GM12878 (cell line): ENCODE data around the gene MMP20. TPM values are rescaled to one million over a fixed set of nuclear protein-coding genes. Genes with fewer than 3 reads are reported as not detected.
A peak's percentile ranks its signal among the peaks of the same experiment; 100 is the strongest.

Experiments used
- ATAC-seq: fragments of 200-7000 bp; cut with Tn5 transposase; 3 replicates; pipeline ENCODE4 v1.9.1; 2020; ENCODE audit warnings: mild to moderate bottlenecking, moderate library complexity
- BruUV-seq: library from RNA; stranded (reverse); fragments of 400-500 nt; replicated peaks from 2 replicates; lab custom pipeline; 2021; lab: Mats Ljungman, UMichigan
- CTCF ChIA-PET: fragments of 300-600 bp; sonication (Branson Sonifier 250); formaldehyde crosslinking; extraction: SDS; loops from one replicate; lab custom pipeline; 2021; ENCODE audit warnings: inconsistent platforms; lab: Yijun Ruan, JAX
- POLR2A ChIA-PET: fragments of 350-600 bp; formaldehyde crosslinking; extraction: SDS; loops from one replicate; lab custom pipeline; 2021; ENCODE audit warnings: inconsistent platforms; lab: Charles Lee
- RAD21 ChIA-PET: fragments of 300-600 bp; sonication (Branson Sonifier 250); formaldehyde crosslinking; loops from one replicate; lab custom pipeline; 2023; ENCODE audit warnings: antibody characterized with exemption; ENCODE audit not compliant: unreplicated experiment; lab: Charles Lee
- SMC1A ChIA-PET: fragments of 300-600 bp; sonication (Branson Sonifier 250); formaldehyde crosslinking; loops from one replicate; lab custom pipeline; 2023; ENCODE audit not compliant: unreplicated experiment, uncharacterized antibody; lab: Charles Lee
- DNase-seq: peaks from one replicate; pipeline ENCODE4 v3.0.0-alpha.2; 2011; ENCODE audit warnings: low read depth, low spot score
- FAIRE-seq: peaks from 3 replicates; lab custom pipeline; 2011; peaks lifted over from hg19 to GRCh38; lab: Jason Lieb, UNC
- H2AFZ ChIP-seq: 2 replicates; pipeline ENCODE4 v1.6.0; 2011; ENCODE audit warnings: low read depth, low read length, control low read depth; ENCODE audit not compliant: control insufficient read depth
- H3K27ac ChIP-seq: 2 replicates; pipeline ENCODE4 v1.5.1; 2011; ENCODE audit warnings: control low read depth; ENCODE audit not compliant: control insufficient read depth, insufficient read depth
- H3K27me3 ChIP-seq, 2 experiments: replicated peaks in 1 of 2; 2 replicates each; pipeline versions ENCODE4 v1.6.0 to v1.6.1; 2011; ENCODE audit warnings: low read length in 1 of 2; ENCODE audit not compliant: control insufficient read depth in 2 of 2, insufficient read depth in 2 of 2
- H3K36me3 ChIP-seq, 2 experiments: 2 replicates each; pipeline ENCODE4 v1.5.1; 2011; ENCODE audit warnings: low read length in 1 of 2; ENCODE audit not compliant: control insufficient read depth in 2 of 2, insufficient read depth in 2 of 2
- H3K4me1 ChIP-seq: 2 replicates; pipeline ENCODE4 v1.6.1; 2011; ENCODE audit warnings: mild to moderate bottlenecking, low read length, moderate library complexity, mixed read lengths; ENCODE audit not compliant: control insufficient read depth, insufficient read depth
- H3K4me2 ChIP-seq: 2 replicates; pipeline ENCODE4 v1.6.0; 2011; ENCODE audit warnings: control low read depth; ENCODE audit not compliant: control insufficient read depth, insufficient read depth
- H3K4me3 ChIP-seq: fragments of 200-600 bp; sonication (generic); 2 replicates; pipeline ENCODE4 v1.5.1; 2016
- H3K79me2 ChIP-seq: 2 replicates; pipeline ENCODE4 v1.6.0; 2011; ENCODE audit warnings: low read length; ENCODE audit not compliant: control insufficient read depth, insufficient read depth
- H3K9ac ChIP-seq: 2 replicates; pipeline ENCODE4 v1.8.0; 2011; ENCODE audit warnings: low read length, control low read depth, mixed read lengths; ENCODE audit not compliant: control insufficient read depth, insufficient read depth
- H3K9me3 ChIP-seq: replicated peaks from 3 replicates; pipeline ENCODE4 v1.5.1; 2011; ENCODE audit warnings: mild to moderate bottlenecking, low read length; ENCODE audit not compliant: control insufficient read depth, insufficient read depth
- H4K20me1 ChIP-seq: 2 replicates; pipeline ENCODE4 v1.6.0; 2011; ENCODE audit not compliant: control insufficient read depth, insufficient read depth
- BHLHE40 ChIP-seq, 2 experiments: fragments of 450-650 bp in 1 of 2; IDR thresholded peaks; 2 replicates each; pipeline ENCODE4 v1.6.1; 2011 to 2017; ENCODE audit warnings: low read depth in 2 of 2, borderline replicate concordance in 1 of 2, improper control_type of control experiment in 1 of 2, low read length in 1 of 2, mild to moderate bottlenecking in 1 of 2
- IKZF2 ChIP-seq, 2 experiments: fragments of 450-650 bp; IDR thresholded peaks; 2 replicates each; pipeline ENCODE4 v1.6.1; 2017; ENCODE audit warnings: mild to moderate bottlenecking in 2 of 2, moderate library complexity in 2 of 2
- MLLT1 ChIP-seq: fragments of 450-650 bp; IDR thresholded peaks from 2 replicates; pipeline ENCODE4 v1.6.1; 2016; ENCODE audit warnings: mild to moderate bottlenecking
- MTA2 ChIP-seq: fragments of 450-650 bp; IDR thresholded peaks from 2 replicates; pipeline ENCODE4 v1.6.1; 2016; ENCODE audit warnings: low read depth, mild to moderate bottlenecking, moderate library complexity
- NBN ChIP-seq: fragments of 450-650 bp; IDR thresholded peaks from 2 replicates; pipeline ENCODE4 v1.6.1; 2016
- PKNOX1 ChIP-seq: fragments of 450-650 bp; IDR thresholded peaks from 2 replicates; pipeline ENCODE4 v1.6.1; 2016; ENCODE audit warnings: mild to moderate bottlenecking
- RELA ChIP-seq: fragments of 450-650 bp; IDR thresholded peaks from 2 replicates; pipeline ENCODE4 v1.8.0; 2014; ENCODE audit warnings: borderline replicate concordance; ENCODE audit not compliant: partially characterized antibody
- SMAD1 ChIP-seq: fragments of 450-650 bp; IDR thresholded peaks from 2 replicates; pipeline ENCODE4 v1.6.1; 2018; ENCODE audit warnings: mild to moderate bottlenecking, low read depth; ENCODE audit not compliant: partially characterized antibody
- WGBS: methylation state at CpG from one replicate; pipeline ENCODE4 v1.1.6; 2016; ENCODE audit warnings: low lambda C conversion rate; ENCODE audit not compliant: insufficient replicate concordance, insufficient coverage; ENCODE audit errors: missing lambda C conversion rate; 5-methylcytosine and 5-hydroxymethylcytosine counted together
- in situ Hi-C: fragments of 300-500 bp; cut with MboI; formaldehyde crosslinking; loops from 9 replicates; pipeline ENCODE4 v1.14.3; 2018; ENCODE audit warnings: mixed read lengths
- intact Hi-C: fragments of 100-400 bp; cut with micrococcal nuclease; formaldehyde crosslinking; loops from one replicate; pipeline ENCODE4 v1.14.2; 2022; ENCODE audit not compliant: unreplicated experiment
- polyA plus RNA-seq, 11 experiments: library from polyadenylated mRNA; depleted of rRNA in 4 of 11; unstranded in 6 of 11; stranded (reverse) in 5 of 11; fragments of >200 nt; fragmentation: Nextera tagmentation in 4 of 11; fragmentation: Illumina TruSeq in 1 of 11; extraction: Ambion mirVana in 4 of 11; extraction: Trizol in 1 of 11; gene quantifications; 1 replicate in 1 of 11; 2 replicates in 10 of 11; pipeline versions ENCODE4 v1.2.1 to v1.2.3, GENCODE V29; 2011 to 2016; ENCODE audit warnings: inconsistent platforms in 2 of 11, missing spikeins in 2 of 11, low read depth in 1 of 11
- total RNA-seq, 4 experiments: library from RNA; depleted of rRNA in 3 of 4; stranded (reverse); fragments of >200 nt in 3 of 4; fragmentation: Illumina TruSeq in 1 of 4; extraction: Trizol in 1 of 4; gene quantifications; 2 replicates each; pipeline versions ENCODE4 v1.2.1 to v1.2.3, GENCODE V29; 2013 to 2021

Gene MMP20
- total and polyA plus RNA-seq, 10 of the 15 experiments (the other 5 are each of a cell fraction or from before 2014, with no cell fraction given), result 0.10 to 0.57 (median 0.19) TPM; not detected in 2

- DNase-seq (no peak), FAIRE-seq (no peak), ATAC-seq (peak; percentile 62)
- H4K20me1 ChIP-seq, result no peaks in the 10 kb centered on the region
- no peaks in the 10 kb centered on the region for H3K36me3 ChIP-seq
- SMC1A ChIA-PET, result interaction anchor here (0.6 to 17.3 kb wide), 18 partner anchors 8 to 1687 kb away, joined by 3 to 322 read pairs (median 5); no protein-coding TSS in a partner anchor
- H3K9me3 ChIP-seq, result peaks cover 2% of the 10 kb centered on the region; the same call in 2 of the 3 replicates
- H3K79me2 ChIP-seq, result no peaks in the 10 kb centered on the region
- intact Hi-C loops (loop anchor here (2.0 kb wide), 2 partner anchors 20 to 30 kb away; no protein-coding TSS in a partner anchor), in situ Hi-C loops (no loop called here)
- no peak overlapping the region for H3K9ac ChIP-seq
- H3K27me3 ChIP-seq, result no peaks in the 10 kb centered on the region
- WGBS, result 97% methylated on average over 4 of the region's 4 CpGs
- TF ChIP-seq RELA (peak; percentile 43), MTA2 (no peak), MLLT1 (peak; percentile 7; the same call in 1 of the 2 replicates), IKZF2 (IDR thresholded peaks at IDR 0.05) (peak in 1 of 2 experiments; percentile 12; a peak in 1 of 4 replicates), SMAD1 (peak; percentile 40), PKNOX1 (no peak), NBN (peak; percentile 60; the same call in 1 of the 2 replicates), BHLHE40 (IDR thresholded peaks at IDR 0.05; ENCODE audit: borderline replicate concordance in 1 of 2, low read depth in 2 of 2, low read length in 1 of 2) (peak in 1 of 2 experiments; percentile 51; a peak in 2 of 4 replicates)
- no peak overlapping the region for H3K4me2 ChIP-seq
- CTCF ChIA-PET, result interaction anchor here (0.7 to 4.4 kb wide), 12 partner anchors 8 to 293 kb away, joined by 3 to 28 read pairs (median 6); no protein-coding TSS in a partner anchor
- POLR2A ChIA-PET, result interaction anchor here (1.1 to 5.7 kb wide), 12 partner anchors 9 to 35 kb away, joined by 3 to 59 read pairs (median 8); no protein-coding TSS in a partner anchor
- RAD21 ChIA-PET, result interaction anchor here (1.0 to 8.1 kb wide), 14 partner anchors 8 to 287 kb away, joined by 3 to 102 read pairs (median 10); no protein-coding TSS in a partner anchor
- H3K4me1 ChIP-seq, result peaks cover 12% of the 10 kb centered on the region; the same call in 1 of the 2 replicates
- BruUV-seq, result no TSS peak
- H2AFZ ChIP-seq, result peak overlapping the region; percentile 26; the same call in 1 of the 2 replicates
- H3K27ac ChIP-seq, result peak overlapping the region; percentile 50; the same call in 1 of the 2 replicates
- H3K4me3 ChIP-seq, result no peak overlapping the region
Measured at GRCh38 chr11:102581066-102581465, 44.1 kb downstream of the MMP20 start.
